IPS-20b (cell line): ENCODE results near the gene ADGRD1.
"Not testable (repeated sequence)": the region's sequence is repeated elsewhere in the genome, so short reads cannot be mapped to it uniquely, and the experiment has no call there.

ENCODE experiments used
- H3K27ac ChIP-seq: one replicate; pipeline ENCODE4 v1.5.1; 2013; ENCODE audit warnings: low read length
- H3K27me3 ChIP-seq: 2 replicates; pipeline ENCODE4 v1.6.1; 2013; ENCODE audit warnings: mild to moderate bottlenecking, low read length, inconsistent platforms; ENCODE audit not compliant: insufficient read depth
- H3K36me3 ChIP-seq: 2 replicates; pipeline ENCODE4 v1.6.1; 2013; ENCODE audit warnings: low read depth, mild to moderate bottlenecking, inconsistent platforms, low read length, moderate library complexity; ENCODE audit not compliant: insufficient read depth
- H3K4me1 ChIP-seq: 2 replicates; pipeline ENCODE4 v1.6.1; 2013; ENCODE audit warnings: mild to moderate bottlenecking, control low read depth, inconsistent platforms, low read length, moderate library complexity; ENCODE audit not compliant: insufficient read depth
- H3K4me3 ChIP-seq: 2 replicates; pipeline ENCODE4 v1.5.1; 2013; ENCODE audit warnings: mild to moderate bottlenecking, low read length, inconsistent platforms
- H3K9ac ChIP-seq: 2 replicates; pipeline ENCODE4 v1.6.1; 2013; ENCODE audit warnings: low read depth, mild to moderate bottlenecking, inconsistent platforms, low read length, moderate library complexity
- H3K9me3 ChIP-seq: 2 replicates; pipeline ENCODE4 v1.6.1; 2013; ENCODE audit warnings: mild to moderate bottlenecking, low read depth, low read length, inconsistent platforms; ENCODE audit not compliant: insufficient read depth

Gene ADGRD1

DNA sequence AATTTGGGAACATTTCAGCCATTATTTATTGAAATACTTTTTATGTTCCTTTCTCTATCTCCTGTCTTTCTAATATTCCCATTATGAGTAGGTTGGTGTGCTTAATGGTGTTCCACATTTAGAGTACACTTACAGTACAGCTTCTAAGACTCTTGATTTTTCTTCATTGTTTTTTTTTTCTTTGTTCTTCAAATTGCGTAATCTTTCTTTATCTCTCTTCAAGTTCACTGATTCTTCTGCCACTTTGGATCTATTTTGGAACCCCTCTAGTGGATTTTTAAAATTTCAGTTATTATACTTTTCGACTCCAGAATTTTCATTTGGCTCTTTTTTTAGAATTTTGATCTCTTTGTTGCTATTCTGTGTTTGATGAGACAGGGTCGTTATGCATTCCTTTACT, 157.7 kb downstream of the ADGRD1 start:
- Histone ChIP-seq H3K4me1 (no peaks in the 10 kb centered on the region), H3K9ac (no peak overlapping the region), H3K4me3 (no peak overlapping the region), H3K36me3 (no peaks in the 10 kb centered on the region), H3K9me3 (no peaks in the 10 kb centered on the region), H3K27ac (no peak overlapping the region), H3K27me3 (no peaks in the 10 kb centered on the region)

- Histone ChIP-seq H3K4me1 (no peaks in the 10 kb centered on the region), H3K27me3 (no peaks in the 10 kb centered on the region), H3K9ac (no peak overlapping the region), H3K9me3 (no peaks in the 10 kb centered on the region), H3K4me3 (no peak overlapping the region), H3K36me3 (no peaks in the 10 kb centered on the region), H3K27ac (no peak overlapping the region)
Observed at GRCh38 chr12:131112021-131112420, 158.3 kb downstream of the ADGRD1 start.

GRCh38 chr12:131112700-131113290, 159.1 kb downstream of the ADGRD1 start:
- no peaks in the 10 kb centered on the region; the same call in 1 of the 2 replicates for H3K27me3 ChIP-seq
- no peak overlapping the region for H3K4me3 ChIP-seq
- no peaks in the 10 kb centered on the region for H3K4me1 ChIP-seq
- H3K9me3 ChIP-seq = no peaks in the 10 kb centered on the region
- H3K36me3 ChIP-seq = no peaks in the 10 kb centered on the region
- no peak overlapping the region for H3K9ac ChIP-seq
- no peak overlapping the region for H3K27ac ChIP-seq

DNA sequence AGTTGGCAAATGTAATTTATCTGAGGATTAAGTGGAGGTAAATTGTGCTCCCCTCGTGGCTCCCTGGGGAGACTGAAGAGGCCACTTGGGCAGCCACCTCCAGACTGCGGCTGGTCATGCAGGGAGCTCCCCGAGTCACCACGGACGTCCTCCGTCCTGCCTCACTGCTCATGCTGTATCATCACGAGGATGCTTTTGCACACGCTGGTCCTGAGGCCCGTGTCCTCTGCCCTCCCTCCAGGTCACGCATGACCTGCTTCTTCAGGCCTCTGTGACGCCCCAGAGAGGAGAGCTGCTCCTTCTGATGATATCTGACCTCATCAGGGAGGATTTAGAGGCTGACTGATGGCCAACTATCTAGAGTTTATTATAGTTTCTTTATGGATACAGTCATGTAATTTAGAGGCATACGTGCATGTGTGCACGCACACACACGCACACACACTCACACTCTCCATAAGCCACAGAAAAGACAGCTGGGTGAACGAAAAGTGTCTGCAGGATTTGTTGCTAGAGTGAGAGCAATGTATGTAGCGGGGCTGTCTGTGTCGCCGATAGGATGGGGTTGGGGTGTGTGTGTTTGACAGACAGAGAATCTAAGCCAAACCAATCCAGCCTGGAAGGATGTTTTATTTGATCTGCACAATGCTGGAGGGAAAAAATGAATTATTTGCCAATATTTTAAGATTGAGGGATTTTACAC, 160.0 kb downstream of the ADGRD1 start:
- H3K27me3 ChIP-seq = no peaks in the 10 kb centered on the region; the same call in 1 of the 2 replicates
- H3K27ac ChIP-seq = no peak overlapping the region
- no peaks in the 10 kb centered on the region for H3K36me3 ChIP-seq
- H3K4me3 ChIP-seq = no peak overlapping the region
- no peak overlapping the region for H3K9ac ChIP-seq
- H3K9me3 ChIP-seq = no peaks in the 10 kb centered on the region
- no peaks in the 10 kb centered on the region for H3K4me1 ChIP-seq

- no peaks in the 10 kb centered on the region for H3K4me1 ChIP-seq
- no peak overlapping the region for H3K4me3 ChIP-seq
- H3K27ac ChIP-seq = no peak overlapping the region
- H3K36me3 ChIP-seq = no peaks in the 10 kb centered on the region
- H3K9me3 ChIP-seq = no peaks in the 10 kb centered on the region
- no peaks in the 10 kb centered on the region; the same call in 1 of the 2 replicates for H3K27me3 ChIP-seq
- H3K9ac ChIP-seq = no peak overlapping the region
Observed at GRCh38 chr12:131114271-131114670, 160.6 kb downstream of the ADGRD1 start.

DNA sequence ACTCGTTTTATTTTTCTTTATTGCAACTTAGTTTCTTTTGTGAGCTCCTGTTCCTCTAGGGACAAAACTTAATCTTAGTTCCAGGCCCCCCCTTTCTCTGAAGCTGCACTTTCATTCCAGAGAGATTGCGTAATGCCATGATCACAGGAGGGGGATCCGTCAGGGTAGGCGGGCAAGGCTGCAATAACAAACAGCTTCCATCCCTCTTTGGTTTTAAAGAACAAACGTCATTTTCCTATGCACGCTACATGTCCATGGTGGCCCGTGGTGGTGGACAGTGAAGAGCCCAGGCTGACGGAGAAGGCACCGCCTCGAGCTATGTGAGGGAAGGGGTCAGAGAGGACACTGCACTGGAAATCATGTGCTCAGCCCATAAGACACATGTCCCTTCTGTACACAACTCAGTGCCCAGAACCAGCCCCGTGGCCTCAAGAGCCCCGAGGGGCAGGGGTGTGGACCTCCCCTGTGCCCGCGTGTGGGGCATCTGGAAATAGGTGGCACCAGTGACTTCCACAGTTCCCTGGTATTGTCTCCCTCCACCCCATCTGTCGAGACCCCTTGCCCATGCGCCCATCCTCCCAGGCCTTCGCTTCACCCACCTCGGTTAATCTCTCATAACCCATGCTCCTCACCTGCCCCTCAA, 161.4 kb downstream of the ADGRD1 start:
- no peak overlapping the region for H3K27ac ChIP-seq
- no peaks in the 10 kb centered on the region; the same call in 1 of the 2 replicates for H3K27me3 ChIP-seq
- H3K4me1 ChIP-seq = no peaks in the 10 kb centered on the region
- no peaks in the 10 kb centered on the region for H3K36me3 ChIP-seq
- H3K9me3 ChIP-seq = no peaks in the 10 kb centered on the region
- H3K4me3 ChIP-seq = no peak overlapping the region
- no peak overlapping the region for H3K9ac ChIP-seq

GRCh38 chr12:131115766-131116467, 162.2 kb downstream of the ADGRD1 start:
- no peaks in the 10 kb centered on the region for H3K9me3 ChIP-seq
- no peaks in the 10 kb centered on the region for H3K36me3 ChIP-seq
- H3K27ac ChIP-seq = no peak overlapping the region
- no peak overlapping the region for H3K4me3 ChIP-seq
- H3K27me3 ChIP-seq = no peaks in the 10 kb centered on the region; the same call in 1 of the 2 replicates
- no peaks in the 10 kb centered on the region for H3K4me1 ChIP-seq
- no peak overlapping the region for H3K9ac ChIP-seq

- H3K4me1 ChIP-seq = no peaks in the 10 kb centered on the region
- no peak overlapping the region for H3K4me3 ChIP-seq
- H3K9me3 ChIP-seq = no peaks in the 10 kb centered on the region
- no peaks in the 10 kb centered on the region for H3K36me3 ChIP-seq
- H3K9ac ChIP-seq = no peak overlapping the region
- no peak overlapping the region for H3K27ac ChIP-seq
- H3K27me3 ChIP-seq = no peaks in the 10 kb centered on the region; the same call in 1 of the 2 replicates
Observed at GRCh38 chr12:131116468-131117117, 162.9 kb downstream of the ADGRD1 start.

DNA sequence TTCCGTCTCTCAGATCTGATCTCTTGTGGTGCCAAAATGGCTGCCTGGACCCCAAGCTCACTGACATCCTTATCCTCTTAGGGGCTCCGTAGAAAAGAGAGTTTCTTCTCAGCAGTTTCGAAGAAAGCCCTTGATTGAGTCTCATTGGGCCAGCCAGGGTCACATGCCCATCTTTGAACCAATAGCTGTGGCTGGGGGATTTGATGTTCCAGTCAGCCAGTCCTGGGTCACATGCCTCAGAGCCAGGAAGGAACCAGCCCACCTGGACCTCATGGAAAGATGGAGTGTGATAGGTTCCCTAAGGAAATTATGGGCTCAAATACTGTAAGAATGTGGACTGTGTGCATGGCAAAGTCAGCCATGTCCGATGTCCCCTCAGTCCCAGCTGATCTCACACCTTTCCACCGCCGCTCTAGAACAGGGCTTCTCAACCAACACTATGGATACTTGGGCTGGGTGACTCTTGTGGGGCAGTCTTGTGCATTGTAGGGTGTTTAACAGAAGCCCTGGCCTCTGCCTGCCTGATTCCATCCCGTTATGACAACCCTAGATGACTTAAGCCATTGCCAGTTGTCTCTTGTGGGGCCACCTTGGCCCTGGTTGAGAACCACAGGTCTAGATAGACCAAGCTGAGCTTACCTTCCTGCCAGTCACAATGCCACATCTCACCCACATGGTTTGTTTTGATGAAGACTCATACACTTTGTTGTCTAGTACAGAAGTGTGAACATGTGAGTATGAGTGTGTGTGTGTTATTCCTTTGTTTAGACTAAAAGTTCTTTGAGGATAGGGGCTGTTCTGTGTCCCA, 163.9 kb downstream of the ADGRD1 start:
- H3K27me3 ChIP-seq = no peaks in the 10 kb centered on the region; the same call in 1 of the 2 replicates
- no peak overlapping the region for H3K4me3 ChIP-seq
- no peaks in the 10 kb centered on the region for H3K9me3 ChIP-seq
- no peaks in the 10 kb centered on the region for H3K36me3 ChIP-seq
- H3K4me1 ChIP-seq = no peaks in the 10 kb centered on the region
- no peak overlapping the region for H3K27ac ChIP-seq
- no peak overlapping the region for H3K9ac ChIP-seq

GRCh38 chr12:131118371-131118770, 164.7 kb downstream of the ADGRD1 start:
- no peak overlapping the region for H3K9ac ChIP-seq
- H3K4me1 ChIP-seq = no peaks in the 10 kb centered on the region
- H3K36me3 ChIP-seq = no peaks in the 10 kb centered on the region
- no peaks in the 10 kb centered on the region for H3K9me3 ChIP-seq
- no peak overlapping the region for H3K4me3 ChIP-seq
- H3K27ac ChIP-seq = no peak overlapping the region
- H3K27me3 ChIP-seq = no peaks in the 10 kb centered on the region; the same call in 1 of the 2 replicates

DNA sequence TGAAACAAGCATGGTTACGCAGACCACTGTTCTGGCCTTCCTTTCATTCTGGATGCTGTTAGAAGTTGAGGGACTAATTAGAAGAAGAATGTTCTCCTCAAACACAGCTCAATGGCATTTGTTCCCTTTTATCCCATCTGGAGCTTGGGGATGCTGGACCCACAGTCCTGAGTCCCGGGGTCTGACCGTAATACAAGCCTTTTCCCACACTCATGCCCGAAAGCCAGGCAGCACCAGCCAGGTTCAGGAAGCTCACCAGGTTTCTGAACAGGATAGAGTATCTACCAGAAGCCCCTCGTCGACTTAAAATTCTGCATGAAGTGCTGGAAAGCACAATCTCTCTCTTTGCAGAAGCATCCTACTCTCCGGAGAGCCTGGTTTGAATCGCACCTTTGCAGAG, 165.6 kb downstream of the ADGRD1 start:
- H3K4me3 ChIP-seq, H3K36me3 ChIP-seq, H3K9me3 ChIP-seq, H3K9ac ChIP-seq, H3K27ac ChIP-seq, H3K27me3 ChIP-seq, H3K4me1 ChIP-seq: not testable (repeated sequence)
